ENCODE measurements around the gene ALOX5AP.

ALOX5AP gene

DNA sequence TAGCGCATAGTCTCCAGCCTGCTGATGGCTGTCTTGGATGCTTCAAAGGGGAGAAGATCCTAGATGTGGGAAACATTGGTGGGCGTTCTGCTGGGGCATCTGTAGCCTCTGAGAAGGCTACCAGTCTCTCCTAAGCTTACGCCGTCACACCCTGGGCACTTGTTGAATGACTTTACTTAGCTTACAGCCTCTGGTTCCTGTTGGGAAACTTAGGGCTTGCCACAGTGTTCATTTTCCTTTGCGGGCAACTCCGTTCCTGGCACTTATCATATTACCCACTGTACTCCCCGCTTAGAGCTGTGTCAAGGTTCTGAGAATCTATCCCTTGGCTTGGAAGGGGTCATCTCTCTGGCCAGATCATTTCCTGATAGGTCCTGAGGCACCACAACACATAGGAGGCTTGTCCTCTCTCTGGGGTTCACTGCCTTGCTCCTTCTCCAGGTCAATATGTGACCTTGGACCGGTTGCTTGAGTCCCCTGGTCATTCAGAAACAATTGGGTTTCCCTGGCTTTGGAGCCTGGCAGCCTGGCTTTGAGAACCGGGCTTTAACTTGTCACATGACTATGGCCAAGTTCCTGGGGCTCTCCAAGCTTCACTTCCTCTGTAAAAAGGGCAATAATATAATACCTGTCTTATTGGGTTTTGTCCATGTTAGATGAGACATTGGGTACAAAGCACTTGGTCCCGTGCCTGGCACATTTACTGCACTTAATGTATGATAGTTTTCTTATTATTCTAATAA, 20.5 kb upstream of the ALOX5AP start:
- no peak for DNase-seq (ENCODE audit: low read depth)

DNA sequence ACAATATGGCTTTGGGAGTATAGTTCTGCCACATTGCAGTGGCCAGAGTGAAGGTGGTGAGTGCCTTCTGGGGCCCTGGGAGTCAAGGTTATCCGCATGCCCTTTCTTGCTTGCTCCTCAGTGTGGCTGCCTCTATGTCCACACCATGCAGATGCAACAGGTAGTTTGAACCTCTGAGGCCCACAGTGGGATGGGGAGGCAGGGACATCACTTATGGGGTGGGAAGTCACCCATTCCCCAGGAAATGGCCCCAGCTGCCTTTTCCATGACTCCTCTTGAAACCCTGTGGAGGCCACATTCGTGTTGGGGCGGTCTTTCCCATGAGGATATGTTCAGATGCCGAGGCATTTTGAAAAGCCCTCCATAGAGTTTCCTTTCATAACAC, 20.0 kb upstream of the ALOX5AP start:
- no peak for DNase-seq (ENCODE audit: low read depth)

DNA sequence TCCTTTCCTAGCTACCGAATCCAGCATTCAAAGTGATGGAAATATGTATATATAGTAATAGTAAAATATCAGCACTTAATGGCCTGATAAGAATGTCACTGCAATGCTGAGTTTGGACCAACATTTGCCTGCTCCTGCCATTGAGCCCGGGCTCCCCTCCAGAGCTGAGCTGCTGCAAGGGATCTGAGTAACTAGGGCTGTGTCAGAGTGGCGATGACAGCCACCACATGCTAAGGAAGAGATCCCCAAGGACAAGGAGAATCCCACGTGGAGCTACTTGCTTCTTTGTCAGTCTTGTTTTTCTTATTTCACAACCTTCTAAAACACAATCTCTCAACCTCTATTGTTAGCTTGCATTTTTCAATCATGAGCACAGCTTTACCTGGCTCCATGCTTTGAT, 19.5 kb upstream of the ALOX5AP start:
- DNase-seq (ENCODE audit: low read depth), result no peak

DNA sequence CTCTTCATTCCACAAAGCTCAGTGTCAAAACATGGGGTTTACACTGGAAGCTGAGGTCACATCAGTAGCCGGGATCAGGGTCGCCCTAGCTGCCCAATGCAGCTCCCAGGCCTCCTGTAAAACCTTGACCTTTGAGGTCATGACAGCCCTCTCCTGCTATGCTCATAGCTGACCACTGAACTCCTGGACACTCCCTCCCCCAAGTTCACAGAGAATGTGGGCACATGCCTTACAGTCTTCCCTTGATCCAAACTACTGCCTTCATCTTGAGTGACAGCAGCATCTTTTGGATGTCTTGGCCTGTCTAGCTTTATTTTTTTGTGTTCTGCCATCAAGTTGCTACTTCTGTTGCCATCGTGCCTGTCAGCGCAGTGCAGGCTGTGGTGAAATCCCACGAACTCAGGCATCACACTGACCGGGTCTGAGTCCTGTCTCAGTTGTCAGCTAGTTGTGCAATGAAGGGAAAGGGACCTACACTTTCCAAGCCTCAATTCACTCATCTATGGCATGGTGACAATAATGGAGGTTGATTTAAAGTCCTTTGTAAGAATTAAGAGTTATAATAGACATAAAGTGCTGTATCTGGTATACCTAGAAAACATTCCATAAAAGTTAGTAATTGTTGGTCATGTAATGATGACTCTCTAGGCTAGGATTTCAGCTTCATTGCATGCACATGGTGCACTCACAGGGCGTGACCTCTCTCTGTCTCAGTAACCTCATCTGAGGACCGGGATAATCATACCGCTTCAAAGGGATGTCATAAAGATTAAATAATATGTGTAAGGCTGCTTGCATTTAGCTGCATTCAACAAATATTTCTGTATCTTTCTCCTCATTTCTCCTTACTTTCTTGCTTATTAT, 16.4 kb upstream of the ALOX5AP start:
- DNase-seq (ENCODE audit: low read depth), result no peak

DNA sequence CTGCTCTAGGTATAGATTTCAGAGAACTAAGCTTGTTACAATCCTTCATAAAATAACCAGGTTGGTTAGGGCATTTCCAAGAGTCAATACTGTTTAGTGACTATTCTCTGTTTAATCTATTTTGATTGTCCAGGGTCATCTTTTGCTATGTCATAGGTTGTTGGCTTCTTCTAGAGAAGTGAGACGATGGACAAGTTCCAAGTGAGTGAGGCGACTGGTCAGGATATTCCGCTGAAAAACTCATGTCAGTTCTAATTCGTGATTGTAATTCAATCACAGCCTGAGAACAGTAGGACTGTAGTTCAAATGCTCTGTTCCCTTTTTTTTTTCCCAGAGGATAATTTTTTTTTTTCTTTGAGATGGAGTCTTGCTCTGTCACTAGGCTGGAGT, 15.8 kb upstream of the ALOX5AP start:
- DNase-seq (ENCODE audit: low read depth), result no peak

DNA sequence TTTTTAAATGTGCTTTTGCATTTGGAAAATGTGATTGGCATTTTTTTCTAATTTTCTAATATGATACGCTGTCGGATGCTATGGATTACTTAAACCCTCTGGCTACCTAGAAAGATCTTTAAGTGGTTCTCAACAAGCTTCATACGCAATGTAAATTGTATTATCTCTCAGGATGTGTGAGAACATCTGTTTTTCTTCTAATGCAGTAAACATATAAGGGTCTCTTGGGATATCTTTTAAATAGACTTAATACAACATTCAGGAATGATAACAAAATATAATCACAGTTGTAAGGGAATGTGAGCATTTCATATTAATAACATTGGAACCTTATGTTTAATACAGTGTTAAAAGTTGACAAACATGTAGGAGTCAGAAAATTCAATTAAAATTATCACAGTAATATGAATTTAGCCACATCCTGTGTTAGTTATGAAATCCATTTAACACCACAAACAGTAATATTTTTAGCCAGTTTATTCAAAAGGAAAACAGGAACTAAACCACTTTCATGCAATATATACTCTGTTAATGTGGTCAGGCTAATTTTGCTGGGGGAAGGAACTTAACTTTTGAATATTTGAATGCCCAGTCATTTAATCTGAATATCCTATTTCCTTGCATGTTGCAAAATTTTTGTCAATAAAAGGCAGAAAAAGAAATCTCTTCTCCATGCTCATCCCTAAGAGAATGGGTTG, 15.0 kb upstream of the ALOX5AP start:
- no peak for DNase-seq (ENCODE audit: low read depth)

DNA sequence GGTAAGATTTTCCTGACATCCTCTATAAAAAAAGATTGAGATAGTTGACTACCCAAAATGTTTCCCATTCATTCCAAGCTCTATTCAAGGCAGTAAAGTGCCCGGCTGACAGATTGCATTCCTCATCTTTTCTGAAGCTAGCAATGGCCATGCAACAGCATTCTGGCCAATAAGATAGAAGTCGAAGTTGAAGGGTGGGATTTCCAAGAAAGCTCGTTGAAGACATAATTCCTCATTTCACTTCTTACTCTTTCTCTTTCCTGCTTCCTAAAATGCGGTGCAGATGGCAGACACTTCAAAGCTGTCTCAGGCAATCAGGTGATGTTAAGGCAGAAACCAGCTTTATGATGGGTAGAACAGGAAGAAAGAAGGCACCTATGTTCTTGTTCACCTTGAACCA, 13.4 kb upstream of the ALOX5AP start:
- no peak for DNase-seq (ENCODE audit: low read depth)

DNA sequence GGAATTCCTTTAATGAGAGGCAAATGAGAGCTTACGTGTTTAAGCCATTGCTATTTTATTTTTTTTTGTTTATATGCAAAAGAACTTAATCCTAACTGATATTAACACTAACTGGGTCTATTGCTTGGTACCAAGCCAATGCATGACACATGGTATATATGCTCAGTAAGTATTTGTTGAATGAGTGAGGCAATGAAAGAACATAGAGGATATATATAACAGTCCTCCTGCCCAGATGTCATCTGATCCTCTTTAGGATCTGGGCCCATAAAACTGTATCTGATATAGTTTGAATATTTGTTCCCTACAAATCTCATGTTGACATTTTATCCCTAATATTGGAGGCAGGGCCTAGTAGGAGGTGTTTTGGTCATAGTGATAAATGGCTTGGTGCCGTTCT, 13.0 kb upstream of the ALOX5AP start:
- DNase-seq (ENCODE audit: low read depth), result no peak

DNA sequence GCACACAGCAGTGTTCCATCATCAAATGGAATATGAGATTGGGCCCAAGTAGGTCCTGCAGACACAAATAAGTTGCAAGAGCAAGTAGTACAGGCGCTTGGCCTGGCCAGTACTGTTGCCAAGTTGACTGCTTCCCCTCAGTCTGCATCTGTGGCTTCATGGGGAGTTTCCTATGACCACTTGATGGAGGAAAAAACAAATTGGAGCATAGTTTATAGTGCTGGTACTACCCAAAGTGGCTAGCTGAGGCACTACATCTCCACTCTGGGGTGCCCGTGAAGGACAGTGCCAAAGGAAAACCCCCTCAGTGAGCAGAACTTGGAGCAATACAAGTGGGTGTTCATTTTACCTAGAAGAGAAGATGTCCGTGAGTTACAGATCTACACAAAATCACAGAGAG, 10.6 kb upstream of the ALOX5AP start:
- no peak for DNase-seq (ENCODE audit: low read depth)

DNA sequence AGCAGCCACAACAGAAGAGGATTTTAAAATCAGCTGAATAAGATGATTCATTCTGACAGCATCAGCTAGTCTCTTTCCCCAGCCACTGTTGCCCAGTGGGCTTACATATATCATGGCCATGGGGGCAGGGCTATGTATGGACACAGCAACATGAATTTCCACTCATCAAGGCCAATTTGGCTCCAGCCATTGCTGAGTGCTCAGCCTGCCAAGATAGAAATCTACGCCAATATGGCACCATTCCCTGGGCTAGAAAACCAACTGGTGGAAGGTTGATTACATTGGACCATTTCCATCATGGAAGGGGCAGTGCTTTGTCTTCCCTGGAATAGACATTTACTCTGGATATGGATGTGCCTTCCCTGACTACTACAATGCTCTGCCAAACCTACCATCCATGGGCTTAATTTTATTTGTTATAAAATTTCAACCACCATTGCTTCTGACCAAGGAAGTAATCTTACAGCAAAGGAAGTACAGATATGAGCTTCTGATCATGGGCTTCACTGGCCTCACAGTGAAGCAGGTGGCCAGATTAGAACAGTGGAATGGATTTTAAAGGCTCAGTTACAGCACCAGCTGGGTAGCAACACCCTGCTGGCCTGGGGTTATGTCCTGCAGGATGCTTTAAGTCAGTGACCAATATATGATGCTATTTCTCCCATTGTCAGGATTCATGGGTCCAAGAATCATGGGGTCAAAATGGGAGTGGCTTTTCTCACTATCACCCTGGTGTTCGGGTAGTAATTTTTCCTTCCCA, 9.8 kb upstream of the ALOX5AP start:
- no peak for DNase-seq (ENCODE audit: low read depth)

DNA sequence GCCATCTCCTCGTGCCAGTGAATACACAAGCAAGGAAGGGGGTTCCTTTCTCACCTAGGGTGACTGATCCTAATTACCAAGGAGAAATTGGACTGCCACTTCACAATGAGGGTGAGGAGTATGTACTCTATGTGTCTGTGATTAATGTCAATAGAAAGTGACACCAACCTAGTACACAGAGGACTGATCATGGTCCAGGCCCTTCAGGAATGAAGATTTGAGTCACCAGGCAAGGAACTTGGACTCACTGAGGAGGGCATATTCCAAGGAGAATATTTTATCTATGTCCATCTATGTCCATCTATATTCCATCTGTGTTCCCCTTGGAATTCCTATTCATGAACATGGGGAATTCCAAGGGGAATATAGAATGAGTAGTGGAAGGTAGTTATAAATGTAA, 9.2 kb upstream of the ALOX5AP start:
- no peak for DNase-seq (ENCODE audit: low read depth)

DNA sequence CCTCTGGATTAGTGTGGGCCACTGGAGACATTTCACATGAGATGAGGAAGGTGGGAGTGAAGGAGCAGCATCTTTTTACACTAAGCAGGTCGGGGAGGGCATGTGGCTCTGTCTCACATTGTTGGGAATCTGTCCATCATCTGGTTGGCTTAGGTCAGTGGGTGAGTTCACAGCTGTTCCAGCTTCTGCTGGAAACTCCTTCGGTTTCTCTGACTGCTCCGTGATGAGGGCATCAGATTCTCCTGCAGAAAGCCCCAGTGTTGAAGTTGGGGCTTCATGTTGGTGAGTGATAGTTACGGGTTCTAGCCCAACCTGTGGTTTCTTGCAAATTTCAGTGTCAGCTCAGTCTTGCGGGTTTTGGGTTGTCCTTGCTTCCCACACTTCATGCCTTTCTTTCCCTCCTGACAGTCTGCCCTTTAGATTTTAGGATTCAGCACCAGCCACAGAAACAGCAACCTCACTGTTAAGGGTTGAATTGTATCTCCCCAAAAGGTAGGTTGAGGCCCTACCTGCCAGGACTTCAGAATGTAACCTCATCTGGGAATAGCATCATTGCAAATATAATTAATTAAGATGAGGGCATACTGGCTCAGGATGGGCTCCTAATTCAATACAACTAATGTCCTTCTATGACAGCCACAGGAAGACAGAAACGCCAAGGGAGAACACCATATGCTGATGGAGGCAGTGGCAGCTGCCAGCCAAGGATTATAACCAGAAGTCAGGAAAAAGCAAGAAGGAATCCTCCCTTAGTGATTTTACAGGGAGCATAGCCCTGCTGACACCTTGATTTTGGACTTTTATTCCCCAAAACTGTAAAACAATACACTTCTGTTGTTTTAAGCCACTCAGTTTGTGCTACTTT, 7.6 kb upstream of the ALOX5AP start:
- DNase-seq (ENCODE audit: low read depth), result no peak

DNA sequence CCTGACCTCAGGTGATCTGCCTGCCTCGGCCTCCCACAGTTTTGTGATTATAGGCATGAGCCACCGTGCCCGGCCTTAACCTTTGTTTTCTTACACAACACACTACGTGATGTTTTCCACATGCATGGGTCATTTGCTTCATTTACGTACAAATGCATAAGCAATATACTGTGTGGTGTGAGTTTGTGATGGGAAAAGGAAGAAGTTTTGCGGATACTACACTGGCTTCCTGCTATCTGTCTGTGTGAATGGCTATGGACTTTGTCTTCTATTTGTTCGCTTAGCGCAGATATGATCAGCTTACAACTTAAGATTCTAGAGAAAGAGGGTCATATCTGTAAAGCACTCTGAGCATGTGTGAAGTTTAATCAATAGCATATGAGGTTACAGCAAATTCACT, 5.5 kb upstream of the ALOX5AP start:
- no peak for DNase-seq (ENCODE audit: low read depth)

DNA sequence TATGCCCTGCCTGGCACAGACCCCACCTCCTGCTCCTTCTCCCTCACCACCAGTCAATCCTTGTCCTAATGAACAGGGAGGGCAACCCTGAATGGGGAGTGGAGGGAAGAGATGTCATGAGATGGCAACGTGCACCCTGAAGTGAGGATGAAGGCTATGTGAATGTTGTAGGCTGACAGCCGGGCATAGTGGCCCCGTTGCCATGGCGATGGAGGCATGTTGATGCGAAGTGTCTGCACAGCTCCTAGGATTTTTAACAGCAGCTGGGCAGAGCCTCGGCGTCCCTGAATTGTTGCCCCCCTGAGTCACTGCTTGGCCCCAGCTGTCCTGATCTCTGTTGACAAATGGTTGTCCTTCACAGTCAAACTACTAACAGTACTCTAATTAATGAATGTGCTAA, 4.8 kb upstream of the ALOX5AP start:
- DNase-seq (ENCODE audit: low read depth), result no peak

DNA sequence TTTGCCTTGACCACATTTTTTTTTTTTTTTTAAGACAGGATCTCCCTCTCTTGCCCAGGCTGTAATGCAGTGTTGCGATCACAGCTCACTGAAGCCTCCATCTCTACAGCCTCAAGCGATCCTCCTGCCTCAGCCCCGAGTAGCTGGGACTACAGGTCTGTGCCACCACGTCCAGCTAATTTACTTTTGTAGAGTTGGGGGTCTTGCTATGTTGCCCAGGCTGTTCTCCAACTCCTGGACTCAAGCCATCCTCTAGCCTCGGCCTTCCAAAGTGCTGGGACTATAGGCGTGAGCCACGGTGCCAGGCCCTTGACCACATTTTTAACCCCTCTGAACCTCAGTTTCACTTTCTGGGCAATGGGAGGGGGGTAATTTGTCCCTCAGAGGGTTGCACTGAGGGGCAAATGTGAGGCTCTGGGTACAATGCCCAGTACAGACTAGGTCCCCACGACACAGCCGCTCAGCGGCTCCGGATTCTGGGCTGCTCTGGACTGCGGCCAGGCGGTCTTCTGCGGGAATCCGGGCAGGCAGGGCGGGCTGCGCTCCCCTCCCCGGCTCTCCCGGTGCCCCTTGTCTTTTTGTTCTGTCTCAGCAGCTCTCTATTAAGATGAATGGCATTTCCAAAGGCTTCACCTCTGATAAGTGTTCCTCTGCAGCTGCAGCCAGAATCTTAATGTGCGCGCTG, 3.8 kb upstream of the ALOX5AP start:
- DNase-seq (ENCODE audit: low read depth), result no peak

DNA sequence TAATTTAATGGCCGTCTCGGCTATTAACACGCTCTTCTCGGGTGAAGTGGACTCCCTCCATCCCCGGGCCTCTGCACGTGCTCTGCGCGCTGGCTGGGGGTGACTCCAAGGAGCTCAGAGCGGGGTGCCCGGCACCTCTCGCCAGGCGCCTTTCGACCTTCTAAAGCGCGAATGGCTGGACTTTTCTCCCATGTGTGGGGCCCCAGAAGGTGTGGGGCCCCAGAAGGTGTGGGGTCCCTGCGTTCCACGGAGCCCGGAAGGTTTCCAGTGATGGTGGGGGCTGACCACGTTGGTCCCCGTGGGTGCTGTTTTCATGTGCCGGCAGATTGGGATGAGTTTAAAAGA, 3.3 kb upstream of the ALOX5AP start:
- DNase-seq (ENCODE audit: low read depth), result no peak

DNA sequence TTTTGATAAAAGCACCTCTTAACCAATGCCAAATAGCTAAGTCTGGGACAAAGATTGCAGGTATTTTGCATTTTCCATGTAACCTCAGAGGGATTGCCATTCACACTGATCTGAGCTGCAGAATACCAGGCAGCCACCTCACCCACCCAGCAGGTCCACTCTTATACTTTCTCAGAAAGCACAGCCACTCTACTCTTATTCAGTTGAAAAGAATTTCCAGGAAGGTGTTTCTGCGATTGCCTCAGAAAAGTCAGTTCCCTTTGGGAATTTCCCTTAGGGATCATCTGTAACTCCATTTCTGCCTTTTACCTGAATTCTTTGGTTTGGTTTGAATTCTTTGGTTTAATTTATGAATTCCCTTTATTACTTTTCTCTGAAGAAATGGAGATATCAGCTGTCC, 904 bp upstream of the ALOX5AP start:
- DNase-seq (ENCODE audit: low read depth), result no peak

DNA sequence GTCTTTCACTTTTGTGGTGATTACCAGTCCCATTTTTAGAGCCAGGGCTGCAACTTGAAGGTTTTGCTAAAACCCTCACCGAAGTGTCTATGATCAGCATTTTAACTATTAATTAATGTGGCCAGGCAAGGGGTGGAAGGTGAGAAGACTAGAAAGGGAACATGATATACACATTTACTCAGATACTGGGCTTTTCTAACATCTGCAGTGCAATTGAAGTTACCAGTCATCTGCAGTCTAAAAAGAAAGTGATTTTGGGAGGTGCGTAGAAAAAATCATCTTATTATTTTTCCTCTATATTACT, 481 bp downstream of the ALOX5AP start:
- DNase-seq (ENCODE audit: low read depth), result no peak

DNA sequence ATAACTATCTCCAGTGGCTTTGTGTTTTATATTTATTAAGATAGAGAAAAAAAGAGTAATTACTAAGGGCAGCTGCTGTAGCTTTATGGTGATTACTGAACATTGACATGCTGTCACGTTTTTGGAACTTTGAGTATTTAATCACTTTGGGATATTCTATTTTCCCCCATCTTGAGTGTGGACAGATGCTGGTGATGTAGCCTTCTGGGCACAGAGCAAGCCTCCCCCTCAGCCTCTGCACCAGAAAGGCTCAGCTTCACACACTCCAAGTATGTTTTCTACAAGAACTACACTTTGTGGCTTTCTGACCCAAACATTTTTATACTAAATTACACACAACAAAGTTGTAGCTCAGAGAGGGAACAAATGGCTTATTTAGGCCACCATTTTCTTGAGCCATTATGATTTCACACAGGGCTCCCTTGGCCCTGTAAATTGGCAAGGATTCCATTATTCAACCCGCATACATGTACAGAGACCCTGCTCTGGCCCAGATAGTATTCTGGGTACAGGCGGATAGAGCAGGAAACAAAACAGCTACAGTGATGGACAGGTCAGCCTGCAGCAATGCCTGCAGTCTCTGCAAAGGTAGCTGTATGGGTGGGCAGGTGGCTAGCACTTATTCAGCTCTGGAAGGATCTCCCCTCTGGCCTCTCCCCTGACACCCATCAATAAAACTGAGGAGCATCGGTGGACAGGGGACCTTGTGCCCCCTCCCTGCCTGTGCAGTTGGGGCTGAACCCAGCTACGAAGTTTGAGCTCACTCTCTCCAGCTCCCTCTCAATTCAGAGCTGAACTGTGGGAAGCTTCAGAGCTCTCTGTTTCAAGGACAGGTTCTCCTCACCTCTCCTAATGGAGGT, 1.3 kb downstream of the ALOX5AP start:
- DNase-seq (ENCODE audit: low read depth), result no peak
